22Rv1 (cell line): ENCODE results near the gene YTHDF1.

Source experiments
- H3K27ac ChIP-seq: fragments of 450-650 bp; 2 replicates; pipeline ENCODE4 v1.5.1; 2017
- ZFX ChIP-seq: fragments of 450-650 bp; IDR thresholded peaks from 2 replicates; pipeline ENCODE4 v1.6.1; 2017; ENCODE audit warnings: antibody characterized with exemption, borderline replicate concordance
- TF ChIP-seq, protein P1 (sequence below): fragments of 450-650 bp; IDR thresholded peaks from 2 replicates; pipeline ENCODE4 v1.5.1; 2017; ENCODE audit warnings: mild to moderate bottlenecking

YTHDF1 gene

GRCh38 chr20:63156221-63156671 lies 59.7 kb downstream of the YTHDF1 start:
- H3K27ac ChIP-seq = no peak overlapping the region
- TF ChIP-seq ZFX = no peak
- TF ChIP-seq, protein P1, sequence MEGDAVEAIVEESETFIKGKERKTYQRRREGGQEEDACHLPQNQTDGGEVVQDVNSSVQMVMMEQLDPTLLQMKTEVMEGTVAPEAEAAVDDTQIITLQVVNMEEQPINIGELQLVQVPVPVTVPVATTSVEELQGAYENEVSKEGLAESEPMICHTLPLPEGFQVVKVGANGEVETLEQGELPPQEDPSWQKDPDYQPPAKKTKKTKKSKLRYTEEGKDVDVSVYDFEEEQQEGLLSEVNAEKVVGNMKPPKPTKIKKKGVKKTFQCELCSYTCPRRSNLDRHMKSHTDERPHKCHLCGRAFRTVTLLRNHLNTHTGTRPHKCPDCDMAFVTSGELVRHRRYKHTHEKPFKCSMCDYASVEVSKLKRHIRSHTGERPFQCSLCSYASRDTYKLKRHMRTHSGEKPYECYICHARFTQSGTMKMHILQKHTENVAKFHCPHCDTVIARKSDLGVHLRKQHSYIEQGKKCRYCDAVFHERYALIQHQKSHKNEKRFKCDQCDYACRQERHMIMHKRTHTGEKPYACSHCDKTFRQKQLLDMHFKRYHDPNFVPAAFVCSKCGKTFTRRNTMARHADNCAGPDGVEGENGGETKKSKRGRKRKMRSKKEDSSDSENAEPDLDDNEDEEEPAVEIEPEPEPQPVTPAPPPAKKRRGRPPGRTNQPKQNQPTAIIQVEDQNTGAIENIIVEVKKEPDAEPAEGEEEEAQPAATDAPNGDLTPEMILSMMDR = no peak

- TF ChIP-seq ZFX = no peak
- TF ChIP-seq, protein P1 = no peak
Measured at GRCh38 chr20:63155266-63156165, 60.4 kb downstream of the YTHDF1 start.

DNA sequence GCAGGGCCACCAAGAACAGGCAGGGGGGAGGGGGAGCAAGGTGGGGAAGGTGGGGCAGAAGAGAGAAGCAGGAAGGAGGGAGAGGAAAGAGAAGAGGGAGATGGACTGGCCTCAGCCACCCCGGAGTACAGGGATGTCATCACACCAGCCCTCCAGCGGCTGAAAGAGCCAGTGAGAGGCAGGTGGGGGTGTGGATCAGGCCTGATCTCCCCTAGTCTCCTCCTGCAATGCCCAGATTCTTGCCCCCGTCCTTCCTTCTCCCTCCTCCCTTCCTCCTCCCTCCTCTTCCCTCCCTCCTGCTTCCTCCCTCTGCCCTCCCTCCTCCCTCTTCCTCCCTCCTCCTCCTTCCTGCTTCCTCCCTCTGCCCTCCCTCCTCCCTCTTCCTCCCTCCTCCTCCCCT lies 61.5 kb downstream of the YTHDF1 start:
- TF ChIP-seq, protein P1 = no peak
- no peak for TF ChIP-seq ZFX
- H3K27ac ChIP-seq = no peak overlapping the region

More at GRCh38 chr20:63155266-63156165, 60.4 kb downstream of the YTHDF1 start:
- no peak overlapping the region for H3K27ac ChIP-seq

DNA sequence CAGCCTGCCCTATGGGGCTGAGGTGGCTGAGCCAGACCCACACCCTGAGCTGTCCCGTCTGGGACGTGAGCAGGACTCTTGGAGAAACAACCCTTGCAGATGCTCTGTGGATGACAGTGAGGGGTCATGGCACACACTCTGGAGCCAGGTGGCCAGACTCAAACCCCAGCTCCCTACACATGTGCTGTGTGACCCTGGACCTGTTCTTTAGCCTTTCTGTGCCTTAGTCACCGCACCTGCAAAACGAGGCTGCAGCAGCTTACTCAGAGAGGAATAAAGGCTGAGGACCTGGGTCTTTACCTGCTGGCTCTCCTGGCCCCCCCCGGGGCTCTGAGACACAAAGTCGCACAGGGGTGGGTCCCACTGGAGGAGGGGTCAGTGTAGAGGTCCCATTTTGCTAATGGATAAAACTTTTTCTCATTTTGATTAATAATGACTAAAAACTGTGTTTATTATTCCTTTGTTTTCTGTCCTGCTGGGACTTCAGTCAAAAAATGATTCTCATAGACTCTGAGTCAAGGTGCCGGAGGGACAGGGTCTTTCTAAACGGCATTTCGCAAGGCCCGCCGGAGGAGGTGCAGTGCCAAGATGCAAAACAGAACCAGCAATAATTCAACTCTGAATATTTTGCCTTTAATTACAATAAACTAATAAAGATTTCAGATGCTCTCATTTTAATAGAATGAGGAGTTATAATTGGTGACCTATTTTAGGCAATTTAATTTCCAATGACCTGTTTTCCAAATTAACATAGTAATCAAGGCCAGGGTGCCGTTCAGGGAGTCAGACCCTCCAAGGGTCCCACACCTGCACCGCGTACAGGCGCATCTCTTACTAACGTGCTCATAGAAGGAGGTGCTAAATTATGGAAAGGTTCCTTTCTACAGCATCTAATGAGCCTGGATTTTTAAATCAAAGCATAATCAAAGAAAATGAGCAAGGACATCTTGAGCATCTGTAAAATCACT lies 62.4 kb downstream of the YTHDF1 start:
- TF ChIP-seq, protein P1 = no peak
- TF ChIP-seq ZFX = no peak

GRCh38 chr20:63152322-63153253 lies 63.3 kb downstream of the YTHDF1 start:
- TF ChIP-seq, protein P1 = no peak
- H3K27ac ChIP-seq = no peak overlapping the region

More for the DNA sequence above, 62.4 kb downstream of the YTHDF1 start:
- no peak overlapping the region for H3K27ac ChIP-seq

GRCh38 chr20:63151554-63152321 lies 64.2 kb downstream of the YTHDF1 start:
- H3K27ac ChIP-seq = no peak overlapping the region
- no peak for TF ChIP-seq ZFX
- TF ChIP-seq, protein P1 = no peak
